NCI-H2227 (cell line): ENCODE results near the gene SUGP2.
"Not testable (repeated sequence)": the region's sequence is repeated elsewhere in the genome, so short reads cannot be mapped to it uniquely, and the experiment has no call there.

Source experiments
- DNase-seq: peaks from one replicate; lab custom pipeline; 2025; ENCODE audit not compliant: unreplicated experiment; lab: John Stamatoyannopoulos, UW

Gene SUGP2

GRCh38 chr19:18960370-18960769, 72.9 kb downstream of the SUGP2 start:
- DNase-seq, result no peak

- DNase-seq, result no peak
Observed at GRCh38 chr19:18955042-18955441, 78.3 kb downstream of the SUGP2 start.

GRCh38 chr19:18954094-18954493, 79.2 kb downstream of the SUGP2 start:
- no peak for DNase-seq

- not testable (repeated sequence) for DNase-seq
Observed at GRCh38 chr19:18952364-18953003, 80.8 kb downstream of the SUGP2 start.

- no peak for DNase-seq
Observed at GRCh38 chr19:18951721-18952281, 81.5 kb downstream of the SUGP2 start.

GRCh38 chr19:18949858-18950257, 83.5 kb downstream of the SUGP2 start:
- no peak for DNase-seq

- DNase-seq, result no peak
Observed at GRCh38 chr19:18948976-18949356, 84.4 kb downstream of the SUGP2 start.

GRCh38 chr19:18948075-18948975, 85.0 kb downstream of the SUGP2 start:
- DNase-seq, result no peak

GRCh38 chr19:18946918-18947317, 86.4 kb downstream of the SUGP2 start:
- DNase-seq, result no peak

GRCh38 chr19:18946335-18946734, 87.0 kb downstream of the SUGP2 start:
- no peak for DNase-seq

GRCh38 chr19:18945297-18945696, 88.0 kb downstream of the SUGP2 start:
- DNase-seq, result no peak

GRCh38 chr19:18943465-18943864, 89.9 kb downstream of the SUGP2 start:
- no peak for DNase-seq

- no peak for DNase-seq
Observed at GRCh38 chr19:18942692-18943091, 90.6 kb downstream of the SUGP2 start.

GRCh38 chr19:18941628-18942354, 91.5 kb downstream of the SUGP2 start:
- DNase-seq, result no peak
